H9 (cell line): ENCODE results near the gene GLB1L. TPM values are rescaled to one million over a fixed set of nuclear protein-coding genes. Genes with fewer than 3 reads are reported as not detected.

Experiments used
- DNase-seq: peaks from one replicate; pipeline ENCODE4 v3.0.0-alpha.2; 2017
- H2AFZ ChIP-seq: one replicate; pipeline ENCODE4 v1.6.1; 2013; ENCODE audit warnings: mild to moderate bottlenecking, low read length, control low read depth, moderate library complexity
- H2AK5ac ChIP-seq: 2 replicates; pipeline ENCODE4 v1.6.1; 2013; ENCODE audit warnings: low read length, control low read depth, mixed read lengths; ENCODE audit not compliant: insufficient read length
- H2BK120ac ChIP-seq: one replicate; pipeline ENCODE4 v1.6.1; 2013; ENCODE audit warnings: low read depth, mild to moderate bottlenecking, low read length, control low read depth, inconsistent platforms; ENCODE audit not compliant: poor library complexity, severe bottlenecking
- H2BK12ac ChIP-seq: 2 replicates; pipeline ENCODE4 v1.6.1; 2013; ENCODE audit warnings: low read length, control low read depth, mixed read lengths, low read depth; ENCODE audit not compliant: insufficient read length
- H2BK15ac ChIP-seq: 2 replicates; pipeline ENCODE4 v1.6.1; 2013; ENCODE audit warnings: low read depth, low read length, control low read depth
- H2BK20ac ChIP-seq: one replicate; pipeline ENCODE4 v1.6.1; 2013; ENCODE audit warnings: low read depth, mild to moderate bottlenecking, low read length, control low read depth, inconsistent platforms; ENCODE audit not compliant: poor library complexity, severe bottlenecking
- H2BK5ac ChIP-seq: 2 replicates; pipeline ENCODE4 v1.6.1; 2013; ENCODE audit warnings: low read length, control low read depth, mixed read lengths; ENCODE audit not compliant: insufficient read length
- H3K14ac ChIP-seq: 2 replicates; pipeline ENCODE4 v1.6.1; 2013; ENCODE audit warnings: low read length, control low read depth; ENCODE audit not compliant: insufficient read depth
- H3K18ac ChIP-seq: 2 replicates; pipeline ENCODE4 v1.6.1; 2013; ENCODE audit warnings: low read depth, mild to moderate bottlenecking, mixed read lengths, low read length, control low read depth; ENCODE audit not compliant: insufficient read length
- H3K23ac ChIP-seq: 2 replicates; pipeline ENCODE4 v1.6.1; 2013; ENCODE audit warnings: low read length, control low read depth, mixed read lengths, low read depth; ENCODE audit not compliant: insufficient read length
- H3K23me2 ChIP-seq: 2 replicates; pipeline ENCODE4 v1.6.1; 2013; ENCODE audit warnings: low read depth, mild to moderate bottlenecking, mixed read lengths, low read length, control low read depth; ENCODE audit not compliant: insufficient read length, poor library complexity, severe bottlenecking
- H3K27ac ChIP-seq: 2 replicates; pipeline ENCODE4 v1.5.1; 2013; ENCODE audit warnings: low read length, control low read depth, mixed read lengths, low read depth; ENCODE audit not compliant: insufficient read length
- H3K27me3 ChIP-seq: 2 replicates; pipeline ENCODE4 v1.6.1; 2013; ENCODE audit warnings: low read length, control low read depth, inconsistent platforms; ENCODE audit not compliant: insufficient read depth
- H3K4ac ChIP-seq: 2 replicates; pipeline ENCODE4 v1.6.1; 2013; ENCODE audit warnings: low read depth, mild to moderate bottlenecking, control low read depth, inconsistent platforms, low read length, moderate library complexity
- H3K4me1 ChIP-seq: 2 replicates; pipeline ENCODE4 v1.6.1; 2013; ENCODE audit warnings: low read length, control low read depth, inconsistent platforms; ENCODE audit not compliant: insufficient read depth
- H3K4me2 ChIP-seq: 2 replicates; pipeline ENCODE4 v1.6.1; 2013; ENCODE audit warnings: low read length, control low read depth, mixed read lengths; ENCODE audit not compliant: insufficient read length, insufficient read depth
- H3K56ac ChIP-seq: 2 replicates; pipeline ENCODE4 v1.6.1; 2013; ENCODE audit warnings: low read depth, mild to moderate bottlenecking, mixed read lengths, low read length, control low read depth; ENCODE audit not compliant: insufficient read length
- H3K79me1 ChIP-seq: 2 replicates; pipeline ENCODE4 v1.6.1; 2013; ENCODE audit warnings: low read depth, mild to moderate bottlenecking, moderate library complexity, low read length, control low read depth, inconsistent platforms; ENCODE audit not compliant: insufficient read depth, poor library complexity, severe bottlenecking
- H3K79me2 ChIP-seq: 2 replicates; pipeline ENCODE4 v1.6.1; 2013; ENCODE audit warnings: low read length, control low read depth, inconsistent platforms; ENCODE audit not compliant: insufficient read depth
- H3K9ac ChIP-seq: 2 replicates; pipeline ENCODE4 v1.6.1; 2013; ENCODE audit warnings: low read length, control low read depth, mixed read lengths; ENCODE audit not compliant: insufficient read length; ENCODE audit errors: extremely low read depth
- H3K9me3 ChIP-seq: one replicate; pipeline ENCODE4 v1.6.1; 2013; ENCODE audit warnings: low read depth, low read length, inconsistent platforms; ENCODE audit not compliant: control insufficient read depth
- H3T11ph ChIP-seq: one replicate; pipeline ENCODE4 v1.6.1; 2013; ENCODE audit warnings: mild to moderate bottlenecking, low read length, control low read depth, inconsistent platforms
- H4K20me1 ChIP-seq: one replicate; pipeline ENCODE4 v1.6.1; 2013; ENCODE audit not compliant: control insufficient read depth, insufficient read length, insufficient read depth
- H4K5ac ChIP-seq: 2 replicates; pipeline ENCODE4 v1.6.1; 2013; ENCODE audit warnings: low read depth, mild to moderate bottlenecking, mixed read lengths, low read length, control low read depth; ENCODE audit not compliant: insufficient read length
- H4K8ac ChIP-seq: replicated peaks from 2 replicates; pipeline ENCODE4 v1.6.1; 2013; ENCODE audit warnings: low read length, control low read depth, mixed read lengths, low read depth; ENCODE audit not compliant: insufficient read length
- H4K91ac ChIP-seq: 2 replicates; pipeline ENCODE4 v1.6.1; 2013; ENCODE audit warnings: low read depth, mild to moderate bottlenecking, moderate library complexity, mixed read lengths, low read length, control low read depth; ENCODE audit not compliant: insufficient read length
- H3K27ac Mint-ChIP-seq, 3 experiments: 2 replicates in 2 of 3; 3 replicates in 1 of 3; pipeline ENCODE4 v1.8.0; 2020 to 2021; ENCODE audit warnings: mixed read lengths in 3 of 3, mild to moderate bottlenecking in 1 of 3, moderate library complexity in 1 of 3
- H3K27me3 Mint-ChIP-seq: 2 replicates; pipeline ENCODE4 v1.8.0; 2021; ENCODE audit warnings: low read depth, mild to moderate bottlenecking, moderate library complexity, mixed read lengths
- H3K36me3 Mint-ChIP-seq, 3 experiments: 2 replicates in 2 of 3; 3 replicates in 1 of 3; pipeline ENCODE4 v1.8.0; 2020 to 2021; ENCODE audit warnings: low read depth in 3 of 3, mixed read lengths in 3 of 3; ENCODE audit not compliant: insufficient read depth in 1 of 3
- H3K4me1 Mint-ChIP-seq, 2 experiments: 2 replicates each; pipeline ENCODE4 v1.8.0; 2020; ENCODE audit warnings: mixed read lengths in 2 of 2
- H3K4me3 Mint-ChIP-seq, 2 experiments: 2 replicates in 1 of 2; 3 replicates in 1 of 2; pipeline ENCODE4 v1.8.0; 2020 to 2021; ENCODE audit warnings: mild to moderate bottlenecking in 2 of 2, mixed read lengths in 2 of 2, moderate library complexity in 1 of 2
- H3K9me3 Mint-ChIP-seq, 2 experiments: 2 replicates in 1 of 2; 3 replicates in 1 of 2; pipeline ENCODE4 v1.8.0; 2020; ENCODE audit warnings: mild to moderate bottlenecking in 2 of 2, mixed read lengths in 2 of 2, moderate library complexity in 1 of 2
- CTCF ChIP-seq: fragments of 200-600 bp; sonication (generic); conservative IDR thresholded peaks from 3 replicates; pipeline ENCODE4 v1.8.0; 2021; ENCODE audit warnings: antibody characterized with exemption, mild to moderate bottlenecking
- WGBS: extraction: QIAGEN DNeasy Blood & Tissue Kit; methylation state at CpG from one replicate; pipeline ENCODE4 v1.1.7; 2013; ENCODE audit warnings: missing lambda C conversion rate, low lambda C conversion rate, mixed read lengths; ENCODE audit not compliant: insufficient read length; ENCODE audit errors: extremely low coverage; 5-methylcytosine and 5-hydroxymethylcytosine counted together
- total RNA-seq: library from RNA; stranded (reverse); gene quantifications from 2 replicates; pipeline ENCODE4 v1.2.1, GENCODE V29; 2021

Gene GLB1L
- total RNA-seq, 1 experiment from 2014 or later: 6.5 TPM

DNA sequence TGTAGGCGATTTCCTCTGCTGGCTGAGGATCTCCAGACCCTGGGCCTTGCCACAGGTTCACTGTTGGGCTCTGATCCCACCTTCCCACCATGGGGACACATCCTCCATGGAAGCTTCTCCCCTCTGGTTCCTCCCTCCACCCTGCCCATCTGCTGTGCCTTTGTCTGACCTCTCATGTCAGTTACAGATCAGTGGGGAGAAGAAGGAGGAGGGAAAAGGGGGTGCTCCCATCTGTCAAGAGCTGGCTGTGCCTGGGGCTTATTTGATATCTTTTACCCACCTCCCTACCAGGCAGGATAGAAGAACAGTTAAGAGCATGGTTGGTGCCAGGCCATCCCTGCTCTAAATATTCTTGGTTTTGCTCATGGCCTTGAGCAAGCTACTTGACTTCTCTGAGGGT is 21.6 kb upstream of the GLB1L start:
- H2BK5ac ChIP-seq: no peak overlapping the region
- no peak overlapping the region for H4K5ac ChIP-seq
- no peaks in the 10 kb centered on the region for H3K23me2 ChIP-seq
- no peak for TF ChIP-seq CTCF
- H3K56ac ChIP-seq: no peak overlapping the region
- no peak overlapping the region for H3K23ac ChIP-seq
- H3K4me1 ChIP-seq: no peaks in the 10 kb centered on the region
- peaks cover 48% of the 10 kb centered on the region for H3K27me3 Mint-ChIP-seq
- H4K8ac ChIP-seq: no peak overlapping the region
- H3K4ac ChIP-seq: no peak overlapping the region
- no peak overlapping the region for H3K9ac ChIP-seq
- no peaks in the 10 kb centered on the region for H3K9me3 Mint-ChIP-seq
- no peak overlapping the region for H3K4me2 ChIP-seq
- H3K4me3 Mint-ChIP-seq: no peak overlapping the region
- H3K79me1 ChIP-seq: no peaks in the 10 kb centered on the region
- no peak overlapping the region for H3K14ac ChIP-seq
- no peak overlapping the region for H2BK20ac ChIP-seq
- H3K79me2 ChIP-seq: no peaks in the 10 kb centered on the region
- no peak for DNase-seq
- no peak overlapping the region for H2AFZ ChIP-seq
- H3K9me3 ChIP-seq: no peaks in the 10 kb centered on the region
- no peak overlapping the region for H2BK15ac ChIP-seq
- no peak overlapping the region for H3K27ac Mint-ChIP-seq
- no peak overlapping the region for H3K18ac ChIP-seq
- WGBS: no CpG with 5 or more reads among the region's 1 CpG
- no peak overlapping the region for H3K27ac ChIP-seq
- H2BK120ac ChIP-seq: no peak overlapping the region
- no peaks in the 10 kb centered on the region for H3K36me3 Mint-ChIP-seq
- no peaks in the 10 kb centered on the region for H3K27me3 ChIP-seq
- H2BK12ac ChIP-seq: no peak overlapping the region
- no peak overlapping the region for H4K91ac ChIP-seq
- no peak overlapping the region for H2AK5ac ChIP-seq
- H4K20me1 ChIP-seq: no peaks in the 10 kb centered on the region
- H3T11ph ChIP-seq: no peak overlapping the region
- peaks cover 2 to 5% of the 10 kb centered on the region in 2 experiments; a peak in 2 of 4 replicates for H3K4me1 Mint-ChIP-seq
